SK-N-SH (cell line): ENCODE measurements around the gene PIK3R2. TPM values are rescaled to one million over a fixed set of nuclear protein-coding genes. Genes with fewer than 3 reads are reported as not detected.

Source experiments
- CTCF ChIA-PET: fragments of 300-600, 350-600 bp; formaldehyde crosslinking; extraction: SDS; loops from one replicate; lab custom pipeline; 2021; lab: Yijun Ruan, JAX
- POLR2A ChIA-PET: fragments of 350-600 bp; sonication (Branson Sonifier 250); formaldehyde crosslinking; extraction: SDS; loops from one replicate; lab custom pipeline; 2020; ENCODE audit warnings: antibody characterized with exemption, inconsistent platforms; lab: Yijun Ruan, JAX
- DNase-seq: peaks from one replicate; pipeline ENCODE4 v3.0.0; 2012
- H2AFZ ChIP-seq: fragments of 200-600 bp; sonication (generic); 2 replicates; pipeline ENCODE4 v1.8.1; 2016; ENCODE audit warnings: antibody characterized with exemption, mild to moderate bottlenecking, low read depth
- H3F3A ChIP-seq: fragments of 200-600 bp; sonication (generic); replicated peaks from 2 replicates; pipeline ENCODE3; 2016; ENCODE audit warnings: antibody characterized with exemption, mild to moderate bottlenecking; ENCODE audit not compliant: insufficient read depth
- H3K27ac ChIP-seq, 2 experiments: fragments of 200-500 bp in 1 of 2; fragments of 200-600 bp in 1 of 2; sonication (Bioruptor generic) in 1 of 2; sonication (generic), shearing (Covaris generic) in 1 of 2; 2 replicates each; pipeline versions ENCODE4 v1.5.1 to v1.6.1; 2014 to 2016; ENCODE audit warnings: low read depth in 2 of 2, inconsistent platforms in 1 of 2, low read length in 1 of 2, mild to moderate bottlenecking in 1 of 2, mixed read lengths in 1 of 2
- H3K27me3 ChIP-seq: fragments of 200-600 bp; sonication (generic), shearing (Covaris generic); 2 replicates; pipeline ENCODE4 v1.6.1; 2016; ENCODE audit warnings: mixed run types; ENCODE audit not compliant: insufficient read depth
- H3K36me3 ChIP-seq, 2 experiments: fragments of 200-500 bp in 1 of 2; fragments of 200-600 bp in 1 of 2; sonication (Bioruptor generic) in 1 of 2; sonication (generic) in 1 of 2; replicated peaks in 1 of 2; 2 replicates each; pipeline versions ENCODE3 to v1.5.1; 2014 to 2016; ENCODE audit warnings: low read length in 1 of 2, mild to moderate bottlenecking in 1 of 2; ENCODE audit not compliant: insufficient read depth in 2 of 2, control insufficient read depth in 1 of 2
- H3K4me1 ChIP-seq, 2 experiments: fragments of 200-500 bp in 1 of 2; fragments of 200-600 bp in 1 of 2; sonication (Bioruptor generic) in 1 of 2; sonication (generic), shearing (Covaris generic) in 1 of 2; 2 replicates each; pipeline versions ENCODE4 v1.5.1 to v1.6.1; 2014 to 2016; ENCODE audit warnings: low read depth in 1 of 2, low read length in 1 of 2, mixed run types in 1 of 2; ENCODE audit not compliant: insufficient read depth in 2 of 2, control insufficient read depth in 1 of 2
- H3K4me2 ChIP-seq: fragments of 200-600 bp; sonication (generic), shearing (Covaris generic); 2 replicates; pipeline ENCODE4 v1.6.1; 2017; ENCODE audit warnings: mixed run types
- H3K4me3 ChIP-seq, 2 experiments: fragments of 200-500 bp in 1 of 2; fragments of 200-600 bp in 1 of 2; sonication (Bioruptor generic) in 1 of 2; sonication (generic), shearing (Covaris generic) in 1 of 2; 2 replicates each; pipeline versions ENCODE4 v1.5.1 to v1.8.1; 2014 to 2016; ENCODE audit warnings: low read depth in 2 of 2, inconsistent platforms in 1 of 2, low read length in 1 of 2, mild to moderate bottlenecking in 1 of 2, mixed read lengths in 1 of 2, moderate library complexity in 1 of 2
- H3K79me2 ChIP-seq: fragments of 200-600 bp; sonication (generic); 2 replicates; pipeline ENCODE4 v1.8.1; 2017; ENCODE audit warnings: mild to moderate bottlenecking; ENCODE audit not compliant: insufficient read depth
- H3K9ac ChIP-seq: fragments of 200-600 bp; sonication (generic); 2 replicates; pipeline ENCODE4 v1.6.1; 2017; ENCODE audit warnings: mixed run types
- H3K9me2 ChIP-seq: fragments of 200-600 bp; sonication (generic); 2 replicates; pipeline ENCODE4 v1.6.1; 2017; ENCODE audit warnings: mixed run types
- H3K9me3 ChIP-seq: fragments of 200-600 bp; sonication (generic); 2 replicates; pipeline ENCODE4 v1.6.1; 2017; ENCODE audit warnings: mixed run types, mild to moderate bottlenecking, moderate library complexity
- H4K20me1 ChIP-seq: fragments of 200-600 bp; sonication (generic); 2 replicates; pipeline ENCODE4 v1.6.1; 2017; ENCODE audit warnings: mild to moderate bottlenecking, mixed run types; ENCODE audit not compliant: insufficient read depth
- CHD2 ChIP-seq: fragments of 150-350 bp; IDR thresholded peaks from 2 replicates; pipeline ENCODE4 v1.6.1; 2018; ENCODE audit warnings: low read length; ENCODE audit not compliant: partially characterized antibody
- GABPA ChIP-seq: IDR thresholded peaks from 2 replicates; pipeline ENCODE4 v1.4.0; 2012; ENCODE audit warnings: low read depth, mild to moderate bottlenecking
- NFIC ChIP-seq: IDR thresholded peaks from 2 replicates; pipeline ENCODE4 v1.4.0; 2012; ENCODE audit warnings: borderline replicate concordance
- REST ChIP-seq: IDR thresholded peaks from 2 replicates; pipeline ENCODE4 v1.6.1; 2012; ENCODE audit warnings: mild to moderate bottlenecking, low read depth, low read length, moderate library complexity
- WGBS: methylation state at CpG from one replicate; pipeline ENCODE4 v1.1.6; 2017; ENCODE audit warnings: low lambda C conversion rate; 5-methylcytosine and 5-hydroxymethylcytosine counted together
- polyA plus RNA-seq, 3 experiments: library from polyadenylated mRNA; depleted of rRNA; stranded (reverse); fragments of >200 nt; gene quantifications; 2 replicates each; pipeline ENCODE4 v1.2.3, GENCODE V29; 2012

PIK3R2 gene
- polyA plus RNA-seq, 1 of the 3 experiments (the other 2 are of a cell fraction) = 36.6 TPM

GRCh38 chr19:18170714-18171255, 17.8 kb downstream of the PIK3R2 start:
- H3K4me3 ChIP-seq = no peak overlapping the region
- TF ChIP-seq CHD2 (no peak), REST (no peak)
- no peak overlapping the region for H3K27ac ChIP-seq
- CTCF ChIA-PET = interaction anchor here (0.7 to 9.4 kb wide), 6 partner anchors 10 to 704 kb away, joined by 3 to 78 read pairs (median 4); partner anchors contain the start of gene PIK3R2
- POLR2A ChIA-PET = interaction anchor here (0.5 to 1.1 kb wide), 2 partner anchors 10 to 13 kb away, joined by 3 to 5 read pairs; no protein-coding TSS in a partner anchor
- no peak overlapping the region for H2AFZ ChIP-seq
- H4K20me1 ChIP-seq = no peaks in the 10 kb centered on the region
- H3K9me2 ChIP-seq = no peaks in the 10 kb centered on the region
- no peaks in the 10 kb centered on the region for H3K9me3 ChIP-seq
- no peaks in the 10 kb centered on the region for H3K79me2 ChIP-seq
- peak; percentile 19 for DNase-seq
- H3K4me1 ChIP-seq = peaks cover 0 to 8% of the 10 kb centered on the region in 2 experiments; a peak in 1 of 4 replicates
- H3K27me3 ChIP-seq = no peaks in the 10 kb centered on the region
- 90% methylated on average over 16 of the region's 16 CpGs for WGBS
- peaks cover 9% of the 10 kb centered on the region for H3F3A ChIP-seq
- no peak overlapping the region for H3K4me2 ChIP-seq
- peaks cover 15 to 16% of the 10 kb centered on the region in 2 experiments for H3K36me3 ChIP-seq
- H3K9ac ChIP-seq = no peak overlapping the region

- Histone ChIP-seq H2AFZ (no peak overlapping the region), H3K79me2 (no peaks in the 10 kb centered on the region), H3K4me3 (no peak overlapping the region), H3K27me3 (no peaks in the 10 kb centered on the region), H4K20me1 (no peaks in the 10 kb centered on the region), H3K4me1 (peaks cover 0 to 8% of the 10 kb centered on the region in 2 experiments; a peak in 1 of 4 replicates), H3K4me2 (no peak overlapping the region), H3K9me2 (no peaks in the 10 kb centered on the region), H3K36me3 (peaks cover 9 to 11% of the 10 kb centered on the region in 2 experiments), H3K27ac (no peak overlapping the region), H3K9me3 (no peaks in the 10 kb centered on the region), H3K9ac (no peak overlapping the region), H3F3A (peaks cover 9% of the 10 kb centered on the region)
- ChIA-PET CTCF (interaction anchor here (1.1 to 9.4 kb wide), 5 partner anchors 11 to 108 kb away, joined by 3 to 78 read pairs (median 4); partner anchors contain the start of gene PIK3R2), POLR2A (no interaction called here)
- TF ChIP-seq NFIC (0 out of 2 replicates have a peak, but pooled peaks have one; percentile 16), GABPA (no peak)
- peak; percentile 30 for DNase-seq
- WGBS = 88% methylated on average over 8 of the region's 8 CpGs
These were observed 18.8 kb downstream of the PIK3R2 start for GRCh38 chr19:18171605-18172327.
